Jurkat, Clone E6-1 (cell line): ENCODE measurements around the gene ADD1.

Source experiments
- DNase-seq: peaks from one replicate; pipeline ENCODE4 v3.0.0-alpha.2; 2011; ENCODE audit warnings: low read depth, low spot score
- H3K4me3 ChIP-seq: 2 replicates; pipeline ENCODE4 v1.5.1; 2011; ENCODE audit warnings: mild to moderate bottlenecking, low read length, control low read depth, moderate library complexity

ADD1 gene

DNA sequence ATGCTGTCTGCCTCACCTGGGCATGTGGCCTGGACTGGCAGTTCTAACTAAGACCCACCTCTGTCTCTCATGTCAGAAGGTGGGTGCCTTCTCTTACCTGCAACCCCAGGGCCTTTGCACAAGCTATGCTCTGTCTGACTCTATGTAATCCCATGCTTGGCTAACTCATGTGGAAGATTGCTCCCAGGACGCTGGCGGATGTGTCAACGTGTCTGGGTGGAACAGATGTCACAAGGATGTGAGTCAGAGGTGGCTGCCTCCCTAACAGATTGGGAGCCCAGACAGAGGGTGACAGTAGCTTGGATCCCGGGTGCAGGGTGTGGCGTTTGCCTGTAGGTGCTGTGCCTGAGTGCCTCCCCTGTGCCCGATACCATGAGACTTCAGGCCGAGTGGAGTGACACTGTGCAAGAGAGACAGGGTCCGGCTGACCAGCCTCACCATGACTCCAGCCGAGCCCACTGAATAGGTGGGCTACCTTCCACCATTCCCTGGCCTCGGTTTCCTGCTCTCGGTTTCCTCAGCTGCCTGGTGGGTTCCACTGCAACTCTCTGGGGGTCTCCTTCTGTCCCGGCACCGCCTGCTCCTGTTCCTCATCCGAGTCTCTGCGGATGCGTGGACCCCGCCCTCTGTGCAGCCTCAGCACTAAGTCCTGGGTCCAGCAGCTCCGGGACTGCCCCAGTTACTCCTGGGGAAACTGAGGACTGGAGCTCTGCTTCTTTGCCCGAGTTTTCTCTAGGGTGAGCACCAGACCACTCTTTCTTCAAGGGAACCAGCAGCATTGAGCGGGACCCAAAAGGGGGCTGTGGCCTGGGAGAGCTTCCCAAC lies 39.8 kb upstream of the ADD1 start:
- DNase-seq = no peak
- no peak overlapping the region for H3K4me3 ChIP-seq

DNA sequence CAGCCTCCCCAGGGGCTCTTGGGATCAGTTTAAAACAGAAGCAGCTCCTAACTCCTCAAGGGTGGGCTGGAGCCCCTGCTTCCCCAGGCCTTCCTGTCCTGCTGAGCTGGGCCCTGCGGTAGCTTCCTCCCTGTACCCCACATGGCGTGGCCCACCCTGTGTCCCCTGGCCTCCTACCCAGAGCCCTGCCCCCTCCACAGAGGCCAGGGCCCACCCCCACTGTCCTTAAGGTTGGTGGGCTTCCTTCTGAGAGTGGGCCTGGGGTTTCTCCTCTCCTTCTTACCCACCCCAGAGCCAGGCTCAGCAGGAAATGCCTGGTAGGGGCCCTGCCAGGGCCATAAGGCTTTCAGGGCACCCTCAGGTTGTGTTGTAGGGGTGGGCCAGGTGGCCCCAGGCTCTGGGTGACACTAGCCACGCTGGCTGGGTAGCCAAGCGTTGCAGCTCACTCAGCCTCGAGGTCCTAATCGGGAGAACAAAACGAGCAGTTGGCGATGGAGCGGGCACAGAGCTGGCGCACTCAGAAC lies 39.1 kb upstream of the ADD1 start:
- DNase-seq = no peak
- H3K4me3 ChIP-seq = no peak overlapping the region

DNA sequence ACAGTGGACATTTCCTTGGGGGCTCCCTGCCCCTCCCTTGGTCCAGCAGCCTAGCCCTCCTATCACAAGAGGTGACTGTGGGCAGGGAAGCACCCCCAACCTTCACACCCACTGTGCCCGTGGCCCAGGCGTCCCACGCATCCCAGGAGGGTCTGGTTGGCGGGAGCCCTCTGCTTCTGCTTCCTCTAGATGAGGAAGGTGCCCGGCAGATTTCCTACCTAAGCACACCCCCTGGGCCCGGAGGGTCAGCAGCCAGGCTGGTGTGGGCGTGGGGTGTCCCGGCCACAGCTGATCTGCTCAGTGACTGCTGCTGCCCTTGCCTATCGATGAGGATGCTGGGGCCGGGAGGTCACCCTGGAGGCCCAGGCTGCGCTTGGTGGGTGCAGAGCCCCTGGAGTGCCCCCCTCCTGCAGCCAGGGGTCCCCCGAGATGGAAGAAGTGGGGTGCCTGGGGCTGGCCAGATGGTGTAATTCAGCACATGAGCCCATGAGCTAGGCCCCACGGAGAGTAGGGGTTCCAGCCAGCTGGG lies 38.6 kb upstream of the ADD1 start:
- no peak overlapping the region for H3K4me3 ChIP-seq
- DNase-seq = no peak

DNA sequence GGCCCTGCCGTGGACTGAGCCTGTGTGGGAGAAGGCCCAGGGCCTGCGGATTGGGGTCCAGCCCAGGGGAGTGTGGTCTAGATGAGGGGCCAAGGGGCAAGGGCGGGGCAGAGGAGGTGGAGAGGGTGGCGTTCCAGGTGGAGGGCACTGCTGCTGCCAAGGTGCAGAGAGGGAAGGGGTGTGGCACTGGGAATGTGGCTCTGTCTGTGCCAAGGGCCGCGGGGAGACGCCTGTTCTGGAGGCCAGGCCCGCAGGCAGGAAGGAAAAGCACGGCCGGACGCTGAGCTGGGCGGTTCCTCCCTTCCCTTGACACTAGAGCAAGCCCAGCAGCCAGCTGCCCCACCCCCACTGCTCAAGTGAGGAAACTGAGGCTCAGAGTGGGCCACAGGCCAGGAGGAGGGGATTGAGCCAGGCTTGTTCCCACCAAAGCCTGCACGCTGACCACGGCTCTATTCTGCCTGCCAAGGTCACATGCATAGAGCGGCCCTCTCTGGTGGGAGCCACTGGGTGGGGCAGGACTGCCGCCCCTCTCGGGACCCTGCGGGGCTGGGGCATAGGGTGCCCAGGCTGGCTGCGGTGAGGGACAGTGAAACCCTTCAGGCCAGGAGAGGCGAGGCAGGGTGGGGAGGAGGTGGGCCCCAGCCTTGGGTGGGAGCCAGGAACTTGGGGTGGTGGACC lies 37.8 kb upstream of the ADD1 start:
- DNase-seq = no peak
- H3K4me3 ChIP-seq = no peak overlapping the region

DNA sequence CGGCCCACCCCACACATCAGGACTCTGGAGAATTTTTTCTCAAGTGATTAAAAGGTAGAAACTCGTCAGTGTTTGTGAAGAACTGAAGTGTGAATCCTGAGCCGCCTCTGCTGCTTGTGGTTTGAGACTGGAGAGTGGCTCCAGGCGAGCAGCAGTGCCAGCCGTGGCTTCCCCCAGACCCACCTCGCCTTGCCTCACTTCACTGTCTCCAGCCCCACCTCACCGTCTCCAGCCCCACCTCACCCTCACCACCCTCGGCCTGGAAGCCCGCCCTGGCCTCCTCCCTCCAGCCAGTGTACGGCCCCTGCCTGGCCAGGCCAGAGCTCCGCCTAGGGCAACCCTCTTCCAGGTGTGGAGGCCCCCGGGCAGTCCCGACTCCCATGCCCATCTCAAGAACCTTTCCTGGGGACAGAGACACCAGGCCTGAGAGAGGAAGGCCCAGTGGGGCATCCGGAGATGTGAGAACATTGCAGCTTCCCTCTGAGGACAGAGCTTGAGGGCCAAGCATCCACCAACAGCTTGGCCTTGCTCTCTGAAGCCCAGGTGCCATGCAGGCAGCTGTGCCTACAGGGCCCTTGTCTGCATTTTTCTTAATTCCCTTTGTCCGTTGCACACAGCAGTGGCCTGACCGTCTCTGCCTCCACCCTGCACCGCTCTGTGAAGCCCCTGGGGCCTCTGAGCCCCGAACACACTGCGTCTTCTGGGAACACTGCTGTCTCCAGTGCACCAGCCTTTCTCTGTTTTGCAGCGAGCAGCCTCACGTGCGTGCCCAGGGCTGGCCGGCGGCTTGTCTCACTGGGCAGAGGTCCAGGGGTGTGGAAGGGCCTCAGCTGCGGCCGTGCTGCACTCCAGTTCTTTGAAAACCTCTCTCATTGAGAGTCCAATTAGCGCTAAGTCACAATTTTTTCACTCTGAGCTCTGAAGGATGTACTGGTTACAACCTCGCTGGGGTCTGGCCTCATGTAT lies 37.0 kb upstream of the ADD1 start:
- H3K4me3 ChIP-seq = no peak overlapping the region

GRCh38 chr4:2807571-2807970 lies 36.1 kb upstream of the ADD1 start:
- DNase-seq = no peak
- H3K4me3 ChIP-seq = no peak overlapping the region

More for the DNA sequence above, 37.0 kb upstream of the ADD1 start:
- no peak for DNase-seq

DNA sequence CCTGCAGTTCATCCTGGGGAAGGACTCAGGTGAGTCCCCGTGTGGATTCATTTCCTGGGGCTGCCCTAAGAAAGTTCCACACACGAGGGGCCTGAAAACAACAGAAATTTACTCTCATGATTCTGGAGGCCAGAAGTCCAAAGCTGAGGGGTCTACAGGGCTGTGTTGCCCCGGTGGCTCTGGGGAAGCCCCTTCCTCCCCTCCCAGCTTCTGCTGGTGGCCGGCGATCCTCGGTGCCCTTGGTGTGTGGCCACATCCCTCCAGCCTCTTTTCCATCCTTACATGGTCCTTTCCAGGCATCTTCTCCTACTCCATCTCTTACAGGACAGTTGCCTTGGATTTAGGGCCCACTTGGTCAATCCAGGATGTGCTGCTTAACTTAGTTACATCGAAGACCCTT lies 35.6 kb upstream of the ADD1 start:
- no peak for DNase-seq
- H3K4me3 ChIP-seq = no peak overlapping the region

DNA sequence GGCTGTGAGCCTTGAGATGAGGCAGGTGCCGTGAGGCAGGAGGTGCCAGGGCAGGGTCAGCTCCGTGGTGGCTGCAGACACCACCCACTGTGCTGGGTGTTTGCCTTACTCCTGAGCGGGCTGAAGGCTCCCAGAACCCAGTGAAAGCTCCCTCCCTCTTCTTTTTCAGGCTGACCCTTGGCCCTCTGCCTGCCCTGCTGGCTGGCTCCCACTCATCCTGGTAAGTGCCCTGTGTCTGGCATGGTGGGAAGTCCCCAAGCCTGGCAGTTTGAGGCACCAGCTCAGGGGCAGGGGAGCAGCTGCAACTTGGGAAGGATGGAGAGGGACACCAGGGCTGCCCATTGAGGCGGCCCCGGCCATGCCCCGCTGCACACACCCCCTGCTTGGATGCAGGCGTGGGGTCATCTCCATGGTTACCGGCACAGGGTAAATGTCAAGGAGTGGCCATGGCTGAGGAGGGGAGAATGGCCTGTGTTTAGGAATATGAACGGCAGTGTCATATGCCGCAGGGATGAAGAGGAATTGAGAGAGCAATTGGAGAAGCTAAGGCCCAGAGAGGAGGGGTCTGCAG lies 33.9 kb upstream of the ADD1 start:
- DNase-seq = no peak
- no peak overlapping the region for H3K4me3 ChIP-seq

DNA sequence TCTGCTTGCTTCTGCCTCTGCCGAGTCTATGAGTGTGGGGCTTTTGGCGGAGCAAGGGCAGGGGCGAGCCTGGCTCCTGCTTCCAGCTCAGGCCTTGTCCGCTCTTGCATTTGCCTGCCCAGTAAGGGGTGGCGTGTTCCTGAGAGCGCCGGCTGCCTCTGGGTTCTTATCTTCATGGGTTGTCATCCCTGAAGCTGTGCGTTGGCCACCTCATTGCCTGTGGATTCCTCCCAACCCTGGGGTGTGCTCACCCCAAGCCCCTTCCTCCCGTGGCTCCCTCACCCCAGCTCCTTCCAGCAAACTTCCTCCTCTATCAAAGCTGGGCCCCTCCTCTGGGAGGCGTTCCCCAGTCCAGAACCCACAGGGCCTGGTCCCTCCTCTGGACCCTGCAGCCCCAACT lies 33.3 kb upstream of the ADD1 start:
- no peak for DNase-seq
- no peak overlapping the region for H3K4me3 ChIP-seq

DNA sequence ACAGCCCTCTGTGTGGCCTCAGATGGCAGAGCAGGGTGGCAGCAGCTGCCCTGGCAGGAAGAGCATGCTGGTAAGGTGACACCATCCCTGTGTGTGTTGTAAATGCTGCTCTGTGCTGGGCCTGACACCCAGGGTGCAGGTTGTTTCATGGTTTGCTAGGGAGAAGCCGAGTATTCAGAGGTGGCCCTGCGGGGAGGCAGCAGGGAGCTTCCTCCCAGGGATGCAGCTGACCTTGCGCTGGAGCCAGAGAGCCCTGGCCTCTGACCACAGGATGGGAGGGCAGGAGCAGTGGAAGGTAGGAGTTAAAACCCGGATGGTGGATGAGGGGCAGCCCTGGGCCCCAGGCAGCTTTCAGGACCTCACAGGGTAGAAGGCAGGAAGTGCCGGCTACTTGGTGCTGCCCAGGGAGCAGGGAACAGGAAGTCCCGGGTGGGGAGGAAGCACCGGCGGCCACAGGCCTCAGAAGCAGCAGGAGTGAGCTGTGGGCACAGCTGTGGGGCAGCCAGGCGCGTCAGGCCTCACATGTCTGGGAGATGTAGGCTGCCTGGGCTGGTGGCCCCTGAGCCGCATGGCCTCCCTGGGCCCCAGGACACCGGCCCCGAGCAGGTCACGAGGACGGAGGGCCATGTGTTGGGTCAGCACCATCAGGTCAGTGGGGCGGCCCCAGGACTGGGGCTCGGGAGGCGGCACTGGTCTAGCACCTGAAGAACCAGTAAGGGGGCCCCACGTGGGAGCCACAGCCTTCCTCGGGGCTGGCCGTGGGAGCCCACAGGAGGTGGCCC lies 31.6 kb upstream of the ADD1 start:
- peak; percentile 76 for DNase-seq
- peak overlapping the region; percentile 81 for H3K4me3 ChIP-seq

GRCh38 chr4:2812612-2813354 lies 30.9 kb upstream of the ADD1 start:
- DNase-seq = no peak
- H3K4me3 ChIP-seq = peak overlapping the region; percentile 81

DNA sequence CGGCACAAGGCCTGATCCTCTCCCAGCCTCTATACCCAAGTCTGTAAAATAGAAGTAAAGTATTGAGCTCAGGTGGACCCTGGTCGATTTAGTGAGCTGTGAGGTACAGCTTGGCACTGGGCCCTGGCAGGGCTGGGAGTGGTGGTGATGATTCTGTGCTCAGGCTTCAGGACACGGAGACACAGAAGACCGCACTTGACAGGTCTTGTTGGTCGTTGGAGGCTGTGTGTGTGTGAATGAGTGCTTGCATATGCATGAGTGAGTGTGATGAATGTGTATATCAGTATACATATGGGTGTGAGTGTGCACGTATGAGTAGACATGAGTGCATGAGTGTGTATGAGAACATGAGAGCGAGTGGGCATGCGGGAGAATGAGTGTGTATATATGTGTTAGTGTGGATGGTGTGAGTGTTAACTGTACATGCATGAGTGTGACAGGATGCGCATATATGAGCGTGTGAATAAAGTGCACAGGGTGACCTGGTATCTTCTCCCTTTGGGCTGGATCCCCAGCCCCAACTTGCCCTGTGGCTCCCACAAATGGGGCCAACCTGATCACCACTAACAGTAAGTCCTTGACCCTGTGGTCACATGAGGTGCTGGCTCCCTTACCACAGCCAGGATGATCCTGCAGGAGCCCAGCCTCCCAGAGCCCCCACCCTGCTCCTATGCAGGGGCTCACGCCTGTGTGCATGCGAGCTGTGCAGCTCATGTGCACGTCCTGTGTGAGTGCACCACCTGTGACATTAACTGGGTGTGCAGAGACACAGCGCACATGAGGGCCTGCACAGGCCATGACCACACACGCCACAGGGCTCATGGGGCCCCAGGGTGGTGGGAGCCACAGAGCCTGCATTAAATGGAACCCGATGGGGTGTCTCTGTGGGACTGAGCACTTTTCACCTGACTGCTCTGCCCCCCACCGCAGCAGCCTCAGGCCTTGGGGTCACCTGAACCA lies 29.9 kb upstream of the ADD1 start:
- DNase-seq = no peak
- peak overlapping the region; percentile 81 for H3K4me3 ChIP-seq

DNA sequence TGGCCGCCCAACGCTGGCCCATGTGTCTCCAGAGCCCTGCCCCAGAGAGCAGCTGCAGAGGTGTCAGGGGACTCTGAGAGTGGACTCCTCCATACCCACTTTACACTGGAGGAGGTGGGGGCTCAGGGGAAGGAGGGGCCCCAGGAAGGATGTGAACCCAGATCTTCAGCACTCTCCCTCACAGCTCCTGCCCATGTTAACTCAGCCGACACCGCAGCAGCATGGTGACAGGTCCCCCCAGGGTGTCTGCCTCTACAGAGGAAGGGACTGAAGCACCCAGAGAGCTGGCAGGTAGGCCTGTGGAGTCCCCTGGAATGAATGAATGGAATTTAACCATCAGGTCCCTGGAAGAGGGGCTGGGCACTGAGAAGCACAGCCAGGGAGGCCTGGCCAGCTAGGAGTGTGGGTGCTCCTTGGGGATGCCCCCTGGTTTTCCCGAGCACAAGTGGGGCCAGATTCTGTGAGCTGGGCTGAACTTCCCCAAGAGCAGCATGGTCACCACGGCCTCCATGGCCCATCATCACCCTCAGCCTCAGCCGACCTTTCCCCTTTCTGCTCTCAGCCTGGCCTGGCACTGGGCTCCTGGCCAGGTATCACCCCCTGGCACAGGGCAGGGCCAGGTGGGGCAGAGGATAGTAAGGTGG lies 28.9 kb upstream of the ADD1 start:
- DNase-seq = no peak
- no peak overlapping the region for H3K4me3 ChIP-seq

GRCh38 chr4:2816401-2816954 lies 27.2 kb upstream of the ADD1 start:
- no peak for DNase-seq
- H3K4me3 ChIP-seq = no peak overlapping the region

GRCh38 chr4:2817137-2817536 lies 26.5 kb upstream of the ADD1 start:
- no peak for DNase-seq
- no peak overlapping the region for H3K4me3 ChIP-seq
